Measurements from ENCODE around the gene AP1G1. TPM values are rescaled to one million over a fixed set of nuclear protein-coding genes. Genes with fewer than 3 reads are reported as not detected.

Gene AP1G1
- total RNA-seq, 1 experiment from 2014 or later = 51.2 TPM

GRCh38 chr16:71803305-71803690 lies 5.3 kb downstream of the AP1G1 start:
- DNase-seq (no peak), ATAC-seq (no peak)
- no peaks in the 10 kb centered on the region for H3F3A ChIP-seq (ENCODE audit: low read length, unreplicated experiment)
- no peak overlapping the region for H3K9ac ChIP-seq (ENCODE audit: low read length)
- H3K36me3 ChIP-seq (ENCODE audit: low read depth, low read length) = no peaks in the 10 kb centered on the region
- no peak overlapping the region for H3K27ac ChIP-seq (ENCODE audit: low read length)
- H3K79me2 ChIP-seq (ENCODE audit: low read length) = peaks cover 80% of the 10 kb centered on the region
- POLR2A ChIA-PET (ENCODE audit: unreplicated experiment) = no interaction called here
- no peaks in the 10 kb centered on the region for H3K9me3 ChIP-seq (ENCODE audit: low read length)
- no peaks in the 10 kb centered on the region for H3K27me3 ChIP-seq (ENCODE audit: low read length)
- no TSS peak for BruUV-seq (replicated peaks)
- intact Hi-C loops (cut with micrococcal nuclease) = no loop called here
- peaks cover 8% of the 10 kb centered on the region for H3K4me1 ChIP-seq (ENCODE audit: insufficient read depth, low read length)
- CTCF ChIA-PET = no interaction called here
- no peak overlapping the region for H3K4me3 ChIP-seq (ENCODE audit: low read length)
- H3K9me2 ChIP-seq (replicated peaks; ENCODE audit: low read length) = no peaks in the 10 kb centered on the region
- no peak overlapping the region for H3K4me2 ChIP-seq (ENCODE audit: low read length)
- no peak overlapping the region for H2AFZ ChIP-seq (ENCODE audit: low read length)
- H4K20me1 ChIP-seq (ENCODE audit: low read length) = peaks cover 4% of the 10 kb centered on the region; the same call in 1 of the 2 replicates
- TF ChIP-seq, protein P1, sequence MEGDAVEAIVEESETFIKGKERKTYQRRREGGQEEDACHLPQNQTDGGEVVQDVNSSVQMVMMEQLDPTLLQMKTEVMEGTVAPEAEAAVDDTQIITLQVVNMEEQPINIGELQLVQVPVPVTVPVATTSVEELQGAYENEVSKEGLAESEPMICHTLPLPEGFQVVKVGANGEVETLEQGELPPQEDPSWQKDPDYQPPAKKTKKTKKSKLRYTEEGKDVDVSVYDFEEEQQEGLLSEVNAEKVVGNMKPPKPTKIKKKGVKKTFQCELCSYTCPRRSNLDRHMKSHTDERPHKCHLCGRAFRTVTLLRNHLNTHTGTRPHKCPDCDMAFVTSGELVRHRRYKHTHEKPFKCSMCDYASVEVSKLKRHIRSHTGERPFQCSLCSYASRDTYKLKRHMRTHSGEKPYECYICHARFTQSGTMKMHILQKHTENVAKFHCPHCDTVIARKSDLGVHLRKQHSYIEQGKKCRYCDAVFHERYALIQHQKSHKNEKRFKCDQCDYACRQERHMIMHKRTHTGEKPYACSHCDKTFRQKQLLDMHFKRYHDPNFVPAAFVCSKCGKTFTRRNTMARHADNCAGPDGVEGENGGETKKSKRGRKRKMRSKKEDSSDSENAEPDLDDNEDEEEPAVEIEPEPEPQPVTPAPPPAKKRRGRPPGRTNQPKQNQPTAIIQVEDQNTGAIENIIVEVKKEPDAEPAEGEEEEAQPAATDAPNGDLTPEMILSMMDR (conservative IDR thresholded peaks at IDR 0.05; ENCODE audit: low read depth, low read length) = no peak
- TF ChIP-seq EZH2 (IDR thresholded peaks at IDR 0.05; ENCODE audit: low read length, unreplicated experiment) = no peak
- TF ChIP-seq EZH2phosphoT487 (IDR thresholded peaks at IDR 0.05; ENCODE audit: borderline replicate concordance, low read length) = no peak

DNA sequence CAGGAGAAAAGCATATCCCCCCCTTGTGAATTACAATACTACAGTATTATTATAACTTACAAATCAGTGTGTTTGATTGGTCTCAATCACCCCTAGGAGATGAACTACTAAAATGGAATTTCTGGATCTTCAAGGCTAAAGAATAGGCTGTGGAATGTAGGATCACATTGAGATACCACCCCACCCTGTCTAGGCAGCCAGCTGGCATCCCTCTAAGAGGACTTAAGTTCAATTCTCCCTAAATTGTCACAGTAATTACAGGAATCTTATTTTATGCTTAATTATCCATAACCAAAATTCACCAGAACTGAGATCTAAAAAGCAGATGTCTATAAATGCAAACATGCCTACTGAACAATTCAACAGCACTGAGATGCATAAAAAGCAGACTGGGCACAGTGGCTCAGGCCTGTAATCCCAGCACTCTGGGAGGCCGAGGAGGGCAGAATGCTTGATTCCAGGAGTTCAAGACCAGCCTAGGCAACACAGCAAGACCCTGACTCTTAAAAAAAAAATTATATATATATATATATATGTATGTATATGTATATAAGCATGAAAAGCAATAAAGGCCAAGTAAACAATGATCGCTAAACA lies 12.0 kb downstream of the AP1G1 start:
- BruUV-seq (replicated peaks) = no TSS peak
- Histone ChIP-seq H3K27me3 (ENCODE audit: low read length) (no peaks in the 10 kb centered on the region), H3K27ac (ENCODE audit: low read length) (no peak overlapping the region), H3K4me1 (ENCODE audit: insufficient read depth, low read length) (no peaks in the 10 kb centered on the region), H2AFZ (ENCODE audit: low read length) (no peak overlapping the region), H3F3A (ENCODE audit: low read length, unreplicated experiment) (no peaks in the 10 kb centered on the region), H3K4me2 (ENCODE audit: low read length) (no peak overlapping the region), H3K4me3 (ENCODE audit: low read length) (no peak overlapping the region), H3K9me2 (replicated peaks; ENCODE audit: low read length) (no peaks in the 10 kb centered on the region), H4K20me1 (ENCODE audit: low read length) (0 out of 2 replicates have a peak, but pooled peaks cover 13% of the 10 kb centered on the region), H3K9ac (ENCODE audit: low read length) (no peak overlapping the region), H3K79me2 (ENCODE audit: low read length) (peaks cover 84% of the 10 kb centered on the region), H3K9me3 (ENCODE audit: low read length) (no peaks in the 10 kb centered on the region), H3K36me3 (ENCODE audit: low read depth, low read length) (no peaks in the 10 kb centered on the region)
- no peak for TF ChIP-seq EZH2phosphoT487 (IDR thresholded peaks at IDR 0.05; ENCODE audit: borderline replicate concordance, low read length)
- TF ChIP-seq, protein P1 (conservative IDR thresholded peaks at IDR 0.05; ENCODE audit: low read depth, low read length) = no peak
- no peak for TF ChIP-seq EZH2 (IDR thresholded peaks at IDR 0.05; ENCODE audit: low read length, unreplicated experiment)
- DNase-seq = no peak
- no peak for ATAC-seq
- ChIA-PET POLR2A (ENCODE audit: unreplicated experiment) (no interaction called here), CTCF (no interaction called here)
- intact Hi-C loops (cut with micrococcal nuclease) = no loop called here

- Histone ChIP-seq H3K36me3 (ENCODE audit: low read depth, low read length) (no peaks in the 10 kb centered on the region), H3K4me2 (ENCODE audit: low read length) (no peak overlapping the region), H3K27ac (ENCODE audit: low read length) (no peak overlapping the region), H3K9me3 (ENCODE audit: low read length) (no peaks in the 10 kb centered on the region), H2AFZ (ENCODE audit: low read length) (no peak overlapping the region), H3K9ac (ENCODE audit: low read length) (no peak overlapping the region), H3K79me2 (ENCODE audit: low read length) (peaks cover 94% of the 10 kb centered on the region), H3K4me3 (ENCODE audit: low read length) (no peak overlapping the region), H3K9me2 (replicated peaks; ENCODE audit: low read length) (no peaks in the 10 kb centered on the region), H4K20me1 (ENCODE audit: low read length) (peaks cover 14% of the 10 kb centered on the region; the same call in 1 of the 2 replicates), H3F3A (ENCODE audit: low read length, unreplicated experiment) (no peaks in the 10 kb centered on the region), H3K27me3 (ENCODE audit: low read length) (no peaks in the 10 kb centered on the region), H3K4me1 (ENCODE audit: insufficient read depth, low read length) (no peaks in the 10 kb centered on the region)
- no TSS peak for BruUV-seq (replicated peaks)
- DNase-seq (no peak), ATAC-seq (no peak)
- TF ChIP-seq EZH2 (IDR thresholded peaks at IDR 0.05; ENCODE audit: low read length, unreplicated experiment) = no peak
- TF ChIP-seq, protein P1 (conservative IDR thresholded peaks at IDR 0.05; ENCODE audit: low read depth, low read length) = no peak
- ChIA-PET POLR2A (ENCODE audit: unreplicated experiment) (no interaction called here), CTCF (interaction anchor here (0.6 kb wide), 1 partner anchor 185 kb away, joined by 9 read pairs; no protein-coding TSS in a partner anchor)
- intact Hi-C loops (cut with micrococcal nuclease) = no loop called here
Observed at GRCh38 chr16:71794943-71795342, 13.7 kb downstream of the AP1G1 start.

All from PC-3 (cell line).